ENCODE measurements around the gene DAAM1.

Gene DAAM1

DNA sequence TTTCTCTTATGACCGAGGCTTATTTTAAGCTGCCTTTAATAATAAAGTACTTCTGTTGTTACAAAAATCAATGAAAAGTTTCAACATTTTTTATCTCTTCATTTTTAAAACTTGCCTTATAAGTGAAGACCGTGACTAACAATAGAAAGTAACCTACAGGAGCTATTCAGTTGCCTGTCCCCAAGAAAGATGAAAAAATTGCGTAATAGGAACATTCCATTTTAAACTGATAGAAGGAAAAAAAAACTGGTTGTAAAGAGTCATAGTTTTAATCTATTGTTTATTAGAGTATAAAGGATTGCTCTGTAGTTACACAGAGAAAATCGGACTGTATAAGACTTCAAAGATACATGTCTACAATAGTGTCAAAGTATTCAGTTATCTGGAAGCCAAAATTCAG lies 83.3 kb downstream of the DAAM1 start:
- no peak overlapping the region for H3K4me3 ChIP-seq (ENCODE audit: low read depth, low read length)
- TF ChIP-seq, protein P1, sequence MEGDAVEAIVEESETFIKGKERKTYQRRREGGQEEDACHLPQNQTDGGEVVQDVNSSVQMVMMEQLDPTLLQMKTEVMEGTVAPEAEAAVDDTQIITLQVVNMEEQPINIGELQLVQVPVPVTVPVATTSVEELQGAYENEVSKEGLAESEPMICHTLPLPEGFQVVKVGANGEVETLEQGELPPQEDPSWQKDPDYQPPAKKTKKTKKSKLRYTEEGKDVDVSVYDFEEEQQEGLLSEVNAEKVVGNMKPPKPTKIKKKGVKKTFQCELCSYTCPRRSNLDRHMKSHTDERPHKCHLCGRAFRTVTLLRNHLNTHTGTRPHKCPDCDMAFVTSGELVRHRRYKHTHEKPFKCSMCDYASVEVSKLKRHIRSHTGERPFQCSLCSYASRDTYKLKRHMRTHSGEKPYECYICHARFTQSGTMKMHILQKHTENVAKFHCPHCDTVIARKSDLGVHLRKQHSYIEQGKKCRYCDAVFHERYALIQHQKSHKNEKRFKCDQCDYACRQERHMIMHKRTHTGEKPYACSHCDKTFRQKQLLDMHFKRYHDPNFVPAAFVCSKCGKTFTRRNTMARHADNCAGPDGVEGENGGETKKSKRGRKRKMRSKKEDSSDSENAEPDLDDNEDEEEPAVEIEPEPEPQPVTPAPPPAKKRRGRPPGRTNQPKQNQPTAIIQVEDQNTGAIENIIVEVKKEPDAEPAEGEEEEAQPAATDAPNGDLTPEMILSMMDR (IDR thresholded peaks at IDR 0.05; ENCODE audit: low read depth, low read length) = no peak

DNA sequence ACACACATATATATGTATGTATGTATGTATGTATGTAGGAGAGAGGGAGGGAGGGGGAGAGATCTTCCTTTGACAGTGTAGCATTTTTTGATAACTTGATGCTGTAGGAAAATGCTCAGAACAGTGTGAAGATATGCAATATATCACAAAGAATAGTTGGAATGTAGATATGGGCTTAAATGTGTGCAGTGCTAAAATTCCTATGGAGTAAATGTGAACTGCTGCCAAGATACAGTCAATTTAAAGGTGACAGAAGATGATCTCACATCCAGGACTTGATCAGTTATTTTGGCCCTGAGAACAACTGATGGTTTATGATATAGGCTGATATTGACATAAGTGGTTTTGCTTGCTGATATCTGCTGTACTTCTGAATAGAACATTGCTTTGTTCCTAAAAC lies 84.2 kb downstream of the DAAM1 start:
- H3K4me3 ChIP-seq (ENCODE audit: low read depth, low read length) = no peak overlapping the region
- TF ChIP-seq, protein P1 (IDR thresholded peaks at IDR 0.05; ENCODE audit: low read depth, low read length) = no peak

- H3K4me3 ChIP-seq (ENCODE audit: low read depth, low read length) = no peak overlapping the region
- TF ChIP-seq, protein P1 (IDR thresholded peaks at IDR 0.05; ENCODE audit: low read depth, low read length) = no peak
Measured at GRCh38 chr14:59273737-59274136, 85.3 kb downstream of the DAAM1 start.

- TF ChIP-seq, protein P1 (IDR thresholded peaks at IDR 0.05; ENCODE audit: low read depth, low read length) = no peak
- no peak overlapping the region for H3K4me3 ChIP-seq (ENCODE audit: low read depth, low read length)
Measured at GRCh38 chr14:59274991-59275391, 86.5 kb downstream of the DAAM1 start.

GRCh38 chr14:59275668-59276067 lies 87.2 kb downstream of the DAAM1 start:
- TF ChIP-seq, protein P1 (IDR thresholded peaks at IDR 0.05; ENCODE audit: low read depth, low read length) = no peak
- no peak overlapping the region for H3K4me3 ChIP-seq (ENCODE audit: low read depth, low read length)

GRCh38 chr14:59276235-59276634 lies 87.8 kb downstream of the DAAM1 start:
- no peak overlapping the region for H3K4me3 ChIP-seq (ENCODE audit: low read depth, low read length)
- TF ChIP-seq, protein P1 (IDR thresholded peaks at IDR 0.05; ENCODE audit: low read depth, low read length) = no peak

DNA sequence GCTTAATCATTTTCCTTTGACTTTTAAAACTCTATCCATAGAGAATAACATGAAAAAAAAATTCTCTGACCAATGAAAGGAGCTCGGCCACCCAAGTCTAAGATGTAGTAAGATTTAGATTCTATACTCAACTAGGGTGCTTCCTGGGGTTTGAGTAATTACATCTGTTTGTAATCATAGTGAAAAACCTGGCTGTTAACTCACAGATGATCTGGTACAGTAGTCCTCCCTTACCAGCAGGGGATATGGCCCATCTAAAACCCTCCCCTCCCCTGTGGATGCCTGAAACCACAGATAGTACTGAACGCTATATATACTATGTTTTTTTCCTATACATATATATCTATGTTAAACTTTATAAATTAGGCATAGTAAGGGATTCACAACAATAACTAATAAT lies 89.2 kb downstream of the DAAM1 start:
- TF ChIP-seq, protein P1 (IDR thresholded peaks at IDR 0.05; ENCODE audit: low read depth, low read length) = no peak
- no peak overlapping the region for H3K4me3 ChIP-seq (ENCODE audit: low read depth, low read length)

Measured in WI38 (cell line).